ENCODE results near the gene CEP250.

The CEP250 gene

DNA sequence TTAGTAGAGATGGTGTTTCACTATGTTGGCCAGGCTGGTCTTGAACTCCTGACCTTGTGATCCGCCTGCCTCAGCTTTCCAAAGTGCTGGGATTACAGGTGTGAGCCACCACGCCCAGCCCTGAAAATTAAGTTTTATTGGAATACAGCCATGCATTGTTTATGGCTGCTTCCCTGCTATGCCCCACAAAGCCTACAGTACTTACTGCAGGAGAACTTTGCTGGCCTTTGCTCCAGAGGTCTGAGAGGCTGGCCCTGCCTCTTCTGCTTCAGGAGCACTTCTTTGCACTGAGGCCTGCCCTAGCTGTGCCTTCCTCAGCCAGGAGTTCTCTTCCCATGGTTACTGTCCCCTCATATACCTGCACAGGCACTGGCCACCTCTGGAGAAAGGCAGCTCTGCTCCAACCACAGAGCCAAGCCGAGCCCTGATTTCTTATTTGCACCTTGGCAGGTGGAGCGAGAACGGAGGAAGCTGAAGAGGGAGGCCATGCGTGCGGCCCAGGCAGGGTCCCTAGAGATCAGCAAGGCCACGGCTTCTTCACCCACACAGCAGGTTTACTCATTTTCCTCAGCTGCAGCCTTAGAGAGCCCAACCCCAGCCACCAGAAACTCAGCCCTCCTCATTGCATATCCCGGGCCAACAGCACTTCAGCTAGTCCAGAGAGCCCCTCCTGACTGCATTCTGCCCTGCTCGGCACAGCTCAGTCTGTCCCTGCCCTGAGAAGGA lies 53.3 kb downstream of the CEP250 start:
- no peak for DNase-seq
- Histone ChIP-seq H3K36me3 (ENCODE audit: control insufficient read depth in 1 of 2, insufficient read depth in 2 of 2, low read depth in 1 of 2, low read length in 2 of 2) (peaks cover 75 to 97% of the 10 kb centered on the region in 2 experiments), H3K14ac (ENCODE audit: low read length in 2 of 2) (no peak overlapping the region), H2BK15ac (ENCODE audit: low read depth, poor library complexity, severe bottlenecking) (no peak overlapping the region), H3K4ac (ENCODE audit: low read depth in 1 of 2, low read length in 2 of 2) (no peak overlapping the region), H4K91ac (ENCODE audit: low read length) (no peak overlapping the region), H3K4me3 (ENCODE audit: insufficient read depth in 1 of 2, low read depth in 1 of 2, low read length in 2 of 2) (no peak overlapping the region), H3K23ac (ENCODE audit: low read length in 2 of 2) (no peak overlapping the region), H3K79me1 (replicated peaks; ENCODE audit: low read length, poor library complexity, severe bottlenecking) (peaks cover 37% of the 10 kb centered on the region), H3K18ac (ENCODE audit: low read depth in 1 of 2, low read length in 2 of 2) (no peak overlapping the region), H3K27ac (ENCODE audit: low read length, poor library complexity, severe bottlenecking) (no peak overlapping the region), H3K9ac (ENCODE audit: low read length) (no peak overlapping the region), H2BK5ac (ENCODE audit: low read depth, low read length, poor library complexity, severe bottlenecking) (no peak overlapping the region), H2AFZ (ENCODE audit: low read depth, low read length) (no peak overlapping the region), H2AK5ac (ENCODE audit: low read length, severe bottlenecking) (no peak overlapping the region), H3K27me3 (ENCODE audit: control insufficient read depth in 1 of 2, insufficient read depth in 1 of 2, low read length in 2 of 2) (no peaks in the 10 kb centered on the region), H2BK120ac (ENCODE audit: low read depth, low read length) (no peak overlapping the region), H3K4me1 (ENCODE audit: control insufficient read depth, insufficient read depth, low read depth, low read length) (peaks cover 13% of the 10 kb centered on the region), H4K8ac (ENCODE audit: low read length) (no peak overlapping the region), H3K9me3 (ENCODE audit: control insufficient read depth, low read length) (no peaks in the 10 kb centered on the region), H2BK12ac (ENCODE audit: low read length in 2 of 2) (no peak overlapping the region), H3K4me2 (ENCODE audit: low read length, poor library complexity, severe bottlenecking) (no peak overlapping the region)
- WGBS: 98% methylated on average over 10 of the region's 10 CpGs

DNA sequence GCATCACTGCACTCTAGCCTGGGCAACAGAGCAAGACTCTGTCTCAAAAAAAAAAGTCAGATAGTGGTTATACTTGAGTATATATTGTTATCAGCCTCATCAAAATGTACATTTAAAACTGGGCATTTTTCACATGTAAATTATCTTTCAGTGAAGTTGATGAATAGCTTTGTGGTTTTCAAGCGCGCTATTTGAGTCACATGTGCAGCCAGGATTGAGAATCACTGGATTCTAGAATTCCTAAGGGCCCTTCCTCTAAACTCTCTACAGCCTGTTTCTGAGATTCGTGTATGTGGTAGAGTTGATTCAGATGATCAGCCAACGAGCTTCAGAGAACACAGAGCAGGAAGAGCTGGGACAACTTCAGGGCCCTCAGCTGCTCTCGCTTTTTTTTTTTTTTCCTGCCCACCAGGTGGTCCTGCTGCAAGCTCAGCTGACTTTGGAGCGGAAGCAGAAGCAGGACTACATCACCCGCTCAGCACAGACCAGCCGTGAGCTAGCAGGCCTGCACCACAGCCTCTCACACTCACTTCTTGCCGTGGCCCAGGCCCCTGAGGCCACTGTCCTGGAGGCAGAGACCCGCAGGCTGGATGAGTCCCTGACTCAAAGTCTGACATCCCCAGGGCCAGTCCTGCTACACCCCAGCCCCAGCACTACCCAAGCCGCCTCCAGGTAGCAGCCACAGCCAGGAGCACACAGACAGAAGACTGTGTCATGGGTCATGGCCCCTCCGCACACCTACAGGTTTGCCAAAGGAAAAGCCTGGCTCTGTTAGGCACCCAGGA lies 55.7 kb downstream of the CEP250 start:
- Histone ChIP-seq H2BK15ac (ENCODE audit: low read depth, poor library complexity, severe bottlenecking) (no peak overlapping the region), H4K8ac (ENCODE audit: low read length) (no peak overlapping the region), H2AFZ (ENCODE audit: low read depth, low read length) (no peak overlapping the region), H3K4me2 (ENCODE audit: low read length, poor library complexity, severe bottlenecking) (no peak overlapping the region), H3K14ac (ENCODE audit: low read length in 2 of 2) (no peak overlapping the region), H3K36me3 (ENCODE audit: control insufficient read depth in 1 of 2, insufficient read depth in 2 of 2, low read depth in 1 of 2, low read length in 2 of 2) (peaks cover 74 to 91% of the 10 kb centered on the region in 2 experiments), H3K9ac (ENCODE audit: low read length) (no peak overlapping the region), H3K23ac (ENCODE audit: low read length in 2 of 2) (no peak overlapping the region), H2BK12ac (ENCODE audit: low read length in 2 of 2) (no peak overlapping the region), H3K4me1 (ENCODE audit: control insufficient read depth, insufficient read depth, low read depth, low read length) (peaks cover 19% of the 10 kb centered on the region), H2BK120ac (ENCODE audit: low read depth, low read length) (no peak overlapping the region), H3K18ac (ENCODE audit: low read depth in 1 of 2, low read length in 2 of 2) (no peak overlapping the region), H3K79me1 (replicated peaks; ENCODE audit: low read length, poor library complexity, severe bottlenecking) (peaks cover 24% of the 10 kb centered on the region), H2BK5ac (ENCODE audit: low read depth, low read length, poor library complexity, severe bottlenecking) (no peak overlapping the region), H3K4me3 (ENCODE audit: insufficient read depth in 1 of 2, low read depth in 1 of 2, low read length in 2 of 2) (no peak overlapping the region), H3K27ac (ENCODE audit: low read length, poor library complexity, severe bottlenecking) (peak overlapping the region; percentile 85), H2AK5ac (ENCODE audit: low read length, severe bottlenecking) (peak overlapping the region; percentile 49), H3K4ac (ENCODE audit: low read depth in 1 of 2, low read length in 2 of 2) (no peak overlapping the region), H3K9me3 (ENCODE audit: control insufficient read depth, low read length) (no peaks in the 10 kb centered on the region), H3K27me3 (ENCODE audit: control insufficient read depth in 1 of 2, insufficient read depth in 1 of 2, low read length in 2 of 2) (no peaks in the 10 kb centered on the region), H4K91ac (ENCODE audit: low read length) (no peak overlapping the region)
- 94% methylated on average over 9 of the region's 12 CpGs for WGBS
- peak; percentile 41 for DNase-seq

DNA sequence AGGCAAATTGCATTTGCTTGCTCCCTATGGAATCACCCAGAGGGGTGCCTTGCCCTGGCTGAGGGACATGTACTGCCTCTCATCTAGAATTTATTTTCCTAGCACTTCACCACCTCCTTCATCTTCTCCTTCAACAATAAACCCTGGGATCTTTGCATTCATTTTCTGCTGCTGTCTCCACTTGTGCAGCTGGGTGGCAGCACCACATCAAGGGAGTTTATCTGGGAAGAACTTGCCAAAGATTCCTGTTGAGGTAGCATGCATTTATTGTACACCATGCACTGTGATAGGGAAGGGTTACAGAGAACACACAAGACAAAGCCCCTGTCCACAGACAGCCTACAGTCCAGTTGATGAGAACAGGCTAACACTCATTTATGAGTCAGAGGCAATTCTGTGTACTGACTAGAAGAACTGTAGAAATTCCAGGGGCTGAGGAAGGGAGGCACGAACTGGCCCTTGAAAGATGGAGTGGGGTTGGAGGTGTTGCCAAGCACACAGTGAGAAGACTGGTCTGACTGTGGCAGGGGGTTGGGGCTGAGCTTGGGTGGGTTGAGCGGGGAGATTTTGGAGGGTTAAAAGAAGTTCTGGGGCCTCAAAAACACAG lies 56.5 kb downstream of the CEP250 start:
- DNase-seq: peak; percentile 59
- Histone ChIP-seq H3K27me3 (ENCODE audit: control insufficient read depth in 1 of 2, insufficient read depth in 1 of 2, low read length in 2 of 2) (no peaks in the 10 kb centered on the region), H3K4me1 (ENCODE audit: control insufficient read depth, insufficient read depth, low read depth, low read length) (peaks cover 24% of the 10 kb centered on the region), H3K4me2 (ENCODE audit: low read length, poor library complexity, severe bottlenecking) (no peak overlapping the region), H3K36me3 (ENCODE audit: control insufficient read depth in 1 of 2, insufficient read depth in 2 of 2, low read depth in 1 of 2, low read length in 2 of 2) (peaks cover 74 to 83% of the 10 kb centered on the region in 2 experiments), H2BK5ac (ENCODE audit: low read depth, low read length, poor library complexity, severe bottlenecking) (no peak overlapping the region), H4K91ac (ENCODE audit: low read length) (no peak overlapping the region), H2AK5ac (ENCODE audit: low read length, severe bottlenecking) (peak overlapping the region; percentile 49), H2AFZ (ENCODE audit: low read depth, low read length) (no peak overlapping the region), H3K4ac (ENCODE audit: low read depth in 1 of 2, low read length in 2 of 2) (no peak overlapping the region), H3K27ac (ENCODE audit: low read length, poor library complexity, severe bottlenecking) (peak overlapping the region; percentile 85), H4K8ac (ENCODE audit: low read length) (no peak overlapping the region), H3K9me3 (ENCODE audit: control insufficient read depth, low read length) (no peaks in the 10 kb centered on the region), H3K23ac (ENCODE audit: low read length in 2 of 2) (no peak overlapping the region), H3K18ac (ENCODE audit: low read depth in 1 of 2, low read length in 2 of 2) (no peak overlapping the region), H3K9ac (ENCODE audit: low read length) (no peak overlapping the region), H2BK12ac (ENCODE audit: low read length in 2 of 2) (no peak overlapping the region), H2BK120ac (ENCODE audit: low read depth, low read length) (no peak overlapping the region), H3K4me3 (ENCODE audit: insufficient read depth in 1 of 2, low read depth in 1 of 2, low read length in 2 of 2) (no peak overlapping the region), H3K79me1 (replicated peaks; ENCODE audit: low read length, poor library complexity, severe bottlenecking) (peaks cover 21% of the 10 kb centered on the region), H2BK15ac (ENCODE audit: low read depth, poor library complexity, severe bottlenecking) (no peak overlapping the region), H3K14ac (ENCODE audit: low read length in 2 of 2) (no peak overlapping the region)
- WGBS: 99% methylated on average over 2 of the region's 2 CpGs

DNA sequence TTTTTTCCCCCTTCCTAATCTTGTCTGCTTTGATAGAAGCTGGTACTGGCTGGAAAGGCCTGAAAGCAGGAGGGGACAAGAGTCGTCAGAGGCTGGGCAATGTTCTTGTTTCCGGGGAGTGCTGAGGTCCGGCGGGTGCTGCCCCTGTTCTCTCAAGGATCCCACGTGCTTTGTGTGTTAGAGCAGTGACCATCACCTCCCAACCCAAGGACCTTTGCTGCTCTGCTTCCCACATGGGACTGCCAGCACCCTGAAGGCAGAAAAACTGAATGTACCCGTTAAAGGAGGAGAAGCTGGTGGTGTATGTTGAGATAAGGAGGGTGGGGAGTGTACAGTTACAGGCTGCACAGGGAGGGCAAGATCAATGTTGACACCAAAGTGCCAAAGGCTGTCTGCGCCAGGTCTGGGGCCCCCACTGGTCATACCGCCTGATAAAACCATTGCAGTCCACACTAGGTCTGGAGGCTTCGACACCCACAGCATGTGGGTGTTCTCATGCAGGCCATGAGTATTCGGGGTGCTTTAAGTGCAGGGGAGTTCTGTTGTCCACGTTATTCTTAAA lies 59.1 kb downstream of the CEP250 start:
- Histone ChIP-seq H3K14ac (ENCODE audit: low read length in 2 of 2) (no peak overlapping the region), H3K4ac (ENCODE audit: low read depth in 1 of 2, low read length in 2 of 2) (no peak overlapping the region), H3K9ac (ENCODE audit: low read length) (no peak overlapping the region), H2AK5ac (ENCODE audit: low read length, severe bottlenecking) (no peak overlapping the region), H3K4me3 (ENCODE audit: insufficient read depth in 1 of 2, low read depth in 1 of 2, low read length in 2 of 2) (no peak overlapping the region), H2BK12ac (ENCODE audit: low read length in 2 of 2) (no peak overlapping the region), H2AFZ (ENCODE audit: low read depth, low read length) (no peak overlapping the region), H3K36me3 (ENCODE audit: control insufficient read depth in 1 of 2, insufficient read depth in 2 of 2, low read depth in 1 of 2, low read length in 2 of 2) (peaks cover 54 to 58% of the 10 kb centered on the region in 2 experiments), H4K91ac (ENCODE audit: low read length) (no peak overlapping the region), H2BK120ac (ENCODE audit: low read depth, low read length) (no peak overlapping the region), H2BK15ac (ENCODE audit: low read depth, poor library complexity, severe bottlenecking) (no peak overlapping the region), H4K8ac (ENCODE audit: low read length) (no peak overlapping the region), H3K9me3 (ENCODE audit: control insufficient read depth, low read length) (no peaks in the 10 kb centered on the region), H3K4me2 (ENCODE audit: low read length, poor library complexity, severe bottlenecking) (no peak overlapping the region), H3K27ac (ENCODE audit: low read length, poor library complexity, severe bottlenecking) (no peak overlapping the region), H2BK5ac (ENCODE audit: low read depth, low read length, poor library complexity, severe bottlenecking) (no peak overlapping the region), H3K79me1 (replicated peaks; ENCODE audit: low read length, poor library complexity, severe bottlenecking) (peaks cover 7% of the 10 kb centered on the region), H3K23ac (ENCODE audit: low read length in 2 of 2) (no peak overlapping the region), H3K4me1 (ENCODE audit: control insufficient read depth, insufficient read depth, low read depth, low read length) (peaks cover 22% of the 10 kb centered on the region), H3K27me3 (ENCODE audit: control insufficient read depth in 1 of 2, insufficient read depth in 1 of 2, low read length in 2 of 2) (no peaks in the 10 kb centered on the region), H3K18ac (ENCODE audit: low read depth in 1 of 2, low read length in 2 of 2) (no peak overlapping the region)
- no peak for DNase-seq
- 97% methylated on average over 11 of the region's 11 CpGs for WGBS

All from mesenchymal stem cell (in vitro differentiated cells and primary cell).